ENCODE measurements around the gene SDCBP2.

The SDCBP2 gene

DNA sequence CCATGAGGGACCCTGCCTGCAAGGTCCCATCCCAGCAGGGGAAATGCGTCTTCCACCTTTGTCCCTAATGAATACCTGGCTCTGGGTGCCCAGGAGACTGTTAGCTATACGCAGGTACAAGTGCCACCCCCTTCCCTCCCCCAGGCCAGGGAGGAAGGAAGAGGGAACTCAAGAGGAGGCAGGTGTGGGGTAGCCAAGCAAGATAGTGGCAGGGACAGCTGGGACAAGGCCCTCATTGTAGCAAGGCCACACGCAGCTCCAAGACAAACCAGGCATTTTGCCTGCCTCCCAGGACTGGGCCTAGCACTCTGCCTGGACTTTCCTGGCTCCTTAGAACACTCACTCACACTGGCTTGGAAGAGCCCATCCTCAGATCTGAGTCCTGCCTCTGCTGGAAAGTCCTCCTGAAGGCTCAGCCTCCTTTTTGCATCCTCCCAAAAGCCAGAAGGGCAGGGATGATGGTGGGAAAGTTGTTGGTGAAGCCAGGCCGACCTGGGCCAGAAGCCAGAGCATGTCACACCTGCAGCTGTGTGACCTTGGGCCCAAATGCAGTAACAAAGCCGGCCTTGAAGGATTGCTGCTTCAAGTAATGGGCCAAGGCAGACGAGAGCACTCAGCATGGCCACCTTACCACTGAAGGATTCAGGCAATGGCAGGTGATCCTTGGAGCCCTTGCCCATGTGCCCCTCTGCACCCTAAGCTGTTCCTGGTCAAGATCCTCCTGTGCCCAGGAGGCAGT lies 35.1 kb downstream of the SDCBP2 start:
- DNase-seq = no peak

DNA sequence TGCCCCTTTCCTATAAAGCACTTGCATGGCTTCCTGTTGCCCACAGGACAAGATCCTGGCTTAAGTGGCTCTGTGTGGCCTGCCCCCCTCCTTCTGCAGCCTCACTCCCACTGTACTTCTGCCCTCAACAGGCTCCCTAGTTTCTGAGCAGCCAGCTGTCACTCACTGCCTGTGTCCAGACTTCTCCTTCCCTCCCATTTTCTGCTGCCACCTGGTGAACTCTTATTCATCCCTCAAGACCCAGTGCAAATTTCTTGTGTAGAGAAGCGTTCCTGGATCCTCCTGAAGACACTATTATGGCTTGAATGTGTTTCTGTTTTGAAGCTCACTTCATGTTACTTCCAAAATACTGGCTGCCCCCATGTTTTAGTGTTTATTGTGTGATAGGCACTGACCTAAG lies 36.3 kb downstream of the SDCBP2 start:
- DNase-seq = no peak

DNA sequence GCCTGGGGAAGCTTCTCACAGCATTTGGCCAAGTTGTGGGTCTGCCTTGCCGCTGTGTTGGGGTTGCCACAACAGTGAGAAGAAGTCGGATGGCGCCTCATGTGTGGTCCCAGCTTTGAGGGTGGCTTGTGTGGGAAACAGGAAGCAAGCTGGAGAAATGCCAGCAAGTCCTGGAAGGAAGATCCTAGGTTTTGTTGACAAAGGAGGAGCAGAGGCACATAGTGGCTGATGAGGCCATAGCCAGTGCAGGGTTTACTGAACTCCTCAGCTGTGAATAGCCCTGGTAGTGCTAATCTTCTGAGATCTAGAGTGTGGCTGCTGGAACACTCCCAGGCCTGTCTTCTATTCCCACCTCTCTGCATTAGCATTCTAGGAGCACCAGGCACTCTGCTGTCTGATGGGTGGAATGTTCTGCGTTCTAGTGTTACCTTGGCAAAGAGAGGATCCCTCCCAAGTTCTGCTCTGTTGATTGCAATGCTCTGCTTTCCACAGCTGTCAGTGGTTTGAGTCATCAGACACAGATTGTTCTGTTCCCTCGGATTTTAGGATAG lies 37.7 kb downstream of the SDCBP2 start:
- no peak for DNase-seq

DNA sequence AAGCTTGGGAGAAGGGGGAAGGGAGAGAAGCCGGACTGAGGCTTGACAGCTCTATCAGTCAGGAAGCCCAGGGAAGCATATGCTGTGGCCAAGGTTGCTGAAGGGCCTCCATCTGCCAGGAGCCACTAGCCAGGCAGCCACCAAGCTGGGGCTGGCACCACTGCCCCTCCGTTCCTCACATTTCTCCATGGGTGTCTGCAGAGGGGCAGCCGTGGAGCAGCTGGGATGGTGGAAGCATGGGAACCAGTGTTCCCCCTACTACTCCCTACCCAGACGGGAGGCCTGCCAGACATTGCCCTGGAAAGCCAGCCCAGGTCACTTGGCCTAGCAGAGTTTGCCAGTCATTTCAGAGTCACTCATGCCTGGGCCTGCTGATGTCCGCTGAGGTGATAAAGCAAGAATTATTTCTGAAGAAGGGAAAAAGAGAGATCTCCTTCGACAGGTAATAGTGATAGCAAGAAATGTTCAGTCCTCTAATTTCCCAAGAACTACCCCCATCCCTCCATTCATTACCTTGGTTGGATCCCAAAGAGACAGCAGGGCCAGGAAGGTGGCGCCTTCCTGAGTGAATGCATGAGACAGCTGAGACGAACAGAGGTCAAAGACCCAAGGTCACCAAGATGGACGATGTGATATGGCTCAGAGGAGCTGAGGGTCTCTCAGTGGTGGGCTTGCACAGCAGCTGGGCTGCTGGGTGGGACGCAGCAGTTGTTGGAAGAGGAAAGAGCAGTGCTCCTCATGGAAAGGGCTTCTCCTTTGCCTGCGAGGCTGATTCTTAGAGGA lies 41.0 kb downstream of the SDCBP2 start:
- DNase-seq = no peak

DNA sequence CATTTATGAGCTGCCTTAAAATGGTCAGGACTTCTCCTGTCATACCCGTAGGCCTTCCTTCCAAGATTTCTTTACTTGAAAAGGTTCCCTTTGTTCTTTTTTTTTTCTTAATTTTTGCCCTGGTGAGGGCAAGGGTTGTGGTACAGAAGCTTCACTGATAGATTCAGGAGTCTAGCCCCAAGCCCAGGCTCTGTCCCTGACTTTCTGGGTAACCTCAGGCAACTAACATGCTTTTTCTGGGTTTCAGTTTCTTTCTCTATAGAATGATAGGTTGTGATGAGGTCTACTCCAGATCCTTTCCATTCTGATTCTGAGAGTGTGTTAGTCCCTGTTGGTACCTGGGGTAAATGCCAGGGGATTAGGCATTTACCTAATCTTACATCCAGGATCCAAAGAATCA lies 41.6 kb downstream of the SDCBP2 start:
- no peak for DNase-seq

DNA sequence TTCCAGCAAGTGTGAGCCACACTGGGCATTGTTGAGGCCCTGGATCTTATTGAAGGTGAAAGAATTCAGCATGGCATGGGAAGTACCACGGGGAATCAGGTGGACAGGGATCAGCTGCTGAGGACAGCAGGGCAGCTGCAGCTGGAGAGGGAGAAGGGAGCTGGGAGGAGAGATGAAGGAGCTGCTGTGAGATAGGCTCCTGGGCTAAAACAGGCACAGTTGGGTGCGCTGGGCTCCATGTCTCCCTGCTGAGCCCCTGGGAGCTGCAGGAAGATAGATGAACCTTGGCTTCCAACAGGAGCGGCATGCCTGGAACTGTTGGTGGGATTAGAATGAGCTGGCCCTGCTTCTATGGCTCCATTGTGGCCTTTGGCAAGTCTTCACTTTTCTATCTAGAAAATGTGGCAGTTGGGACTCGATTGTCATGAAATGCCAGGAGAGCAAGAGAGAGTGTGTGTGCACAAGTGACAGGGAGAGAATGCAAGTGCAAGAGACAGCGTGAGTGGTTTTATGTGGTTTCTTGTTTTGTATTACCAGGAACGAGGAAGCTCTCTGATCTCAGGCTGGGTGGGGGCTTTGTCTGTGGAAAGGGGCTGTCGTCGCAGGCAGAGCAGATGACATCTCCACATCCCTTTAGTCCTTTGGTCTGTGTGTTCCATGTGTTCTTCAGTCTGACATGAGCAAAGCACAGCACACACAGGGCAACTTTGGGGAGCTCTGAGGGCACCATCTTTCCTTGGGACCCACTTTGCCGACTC lies 42.5 kb downstream of the SDCBP2 start:
- DNase-seq = no peak

DNA sequence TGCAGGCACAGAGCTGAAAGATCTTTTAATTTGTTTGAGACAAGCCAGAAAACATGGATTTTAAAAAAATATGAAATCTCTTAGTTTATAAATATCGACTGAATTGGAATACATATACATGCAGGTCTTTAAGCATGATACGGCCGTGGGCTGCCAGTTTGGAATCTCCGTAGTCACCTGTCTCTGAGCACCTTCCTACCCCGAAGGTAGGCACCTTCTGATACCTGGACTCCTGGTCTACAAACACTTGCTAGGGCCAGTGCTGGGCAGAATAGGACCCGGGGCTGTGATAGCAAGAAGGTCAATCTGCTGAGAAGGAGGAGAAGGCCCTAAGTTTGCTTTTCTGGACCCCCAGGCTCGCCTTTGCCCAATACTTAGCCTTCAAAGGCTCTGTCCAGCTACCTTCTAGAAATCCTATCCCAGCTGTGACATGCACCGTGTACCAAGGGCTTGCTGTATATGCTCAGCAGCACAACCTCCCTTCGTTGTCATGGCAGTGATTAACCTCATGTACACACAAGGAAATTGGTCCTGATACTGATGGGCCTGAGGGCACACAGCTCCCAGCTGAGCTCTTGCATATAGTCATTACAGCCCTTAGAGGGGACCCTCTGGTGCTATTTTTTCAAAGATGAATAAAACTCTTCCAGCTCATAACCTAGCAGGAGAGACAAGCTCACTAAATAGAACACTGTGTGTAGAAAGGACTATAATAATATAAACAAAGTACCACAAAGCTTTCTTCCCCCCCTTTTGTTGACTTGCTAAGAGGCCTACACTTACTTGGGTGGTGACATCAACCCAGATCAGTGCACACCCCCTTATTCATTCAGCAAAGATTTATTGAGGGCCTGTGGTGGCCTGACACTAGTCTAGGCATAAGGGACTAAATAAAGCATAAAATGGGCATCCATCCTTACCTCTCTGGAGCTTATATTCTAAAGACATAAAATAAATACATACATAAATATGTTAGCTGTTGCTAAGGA lies 45.1 kb downstream of the SDCBP2 start:
- DNase-seq = no peak

DNA sequence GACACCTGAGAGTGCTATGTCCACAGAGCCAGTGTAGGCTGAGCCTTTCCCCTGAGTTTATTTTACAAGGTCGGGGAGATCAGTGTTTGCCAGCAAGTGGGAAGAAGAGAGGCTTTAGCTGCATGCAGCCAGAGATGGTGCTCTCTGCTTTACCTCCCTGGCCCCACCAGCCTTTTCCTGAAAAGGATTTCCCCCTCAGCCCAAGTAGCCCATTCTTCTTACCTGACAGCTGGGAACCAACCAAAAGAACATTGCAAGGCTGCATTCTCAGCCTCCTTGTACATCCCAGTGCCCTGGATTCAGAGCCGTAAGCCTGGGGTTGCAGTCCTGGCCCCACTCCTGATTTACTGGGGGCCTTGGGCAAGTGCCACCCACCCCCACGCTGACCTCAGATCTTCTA lies 46.0 kb downstream of the SDCBP2 start:
- no peak for DNase-seq

DNA sequence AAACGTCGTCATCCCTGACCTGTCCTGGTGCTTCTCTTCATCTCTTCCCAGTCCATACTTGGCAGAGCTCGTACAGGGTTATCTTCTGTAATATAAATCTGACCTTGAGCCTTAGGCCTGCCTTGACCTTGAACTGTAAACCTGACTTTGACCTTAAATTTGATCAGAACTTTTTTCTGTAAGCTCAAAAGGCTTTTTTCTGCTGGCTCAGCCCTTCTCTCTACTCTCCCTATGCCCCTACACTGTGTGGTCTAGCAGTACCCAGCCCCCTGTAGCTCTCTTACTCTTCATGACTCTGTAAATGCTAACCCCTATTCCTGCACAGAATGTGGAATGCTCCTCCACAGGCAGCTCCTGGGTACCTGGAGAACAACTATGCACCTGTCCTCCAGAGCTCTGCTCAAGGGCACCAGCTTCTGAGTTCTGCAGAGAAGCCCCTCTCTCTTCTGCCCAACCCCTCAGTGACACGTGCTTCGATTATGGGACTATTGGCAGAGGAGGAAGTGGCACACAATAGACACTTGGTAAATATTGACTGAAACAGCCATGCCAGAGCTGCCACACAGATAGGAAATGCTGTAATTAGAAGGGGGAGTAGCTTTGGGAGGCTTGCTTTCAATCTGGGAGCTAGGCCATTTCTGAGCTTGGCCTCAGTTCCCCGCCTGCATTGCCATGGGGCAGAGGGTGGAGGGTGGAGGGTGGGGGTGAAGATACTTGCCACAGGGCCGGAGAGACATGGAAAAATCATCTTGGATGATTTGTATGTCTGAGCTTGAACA lies 47.5 kb downstream of the SDCBP2 start:
- DNase-seq = no peak

DNA sequence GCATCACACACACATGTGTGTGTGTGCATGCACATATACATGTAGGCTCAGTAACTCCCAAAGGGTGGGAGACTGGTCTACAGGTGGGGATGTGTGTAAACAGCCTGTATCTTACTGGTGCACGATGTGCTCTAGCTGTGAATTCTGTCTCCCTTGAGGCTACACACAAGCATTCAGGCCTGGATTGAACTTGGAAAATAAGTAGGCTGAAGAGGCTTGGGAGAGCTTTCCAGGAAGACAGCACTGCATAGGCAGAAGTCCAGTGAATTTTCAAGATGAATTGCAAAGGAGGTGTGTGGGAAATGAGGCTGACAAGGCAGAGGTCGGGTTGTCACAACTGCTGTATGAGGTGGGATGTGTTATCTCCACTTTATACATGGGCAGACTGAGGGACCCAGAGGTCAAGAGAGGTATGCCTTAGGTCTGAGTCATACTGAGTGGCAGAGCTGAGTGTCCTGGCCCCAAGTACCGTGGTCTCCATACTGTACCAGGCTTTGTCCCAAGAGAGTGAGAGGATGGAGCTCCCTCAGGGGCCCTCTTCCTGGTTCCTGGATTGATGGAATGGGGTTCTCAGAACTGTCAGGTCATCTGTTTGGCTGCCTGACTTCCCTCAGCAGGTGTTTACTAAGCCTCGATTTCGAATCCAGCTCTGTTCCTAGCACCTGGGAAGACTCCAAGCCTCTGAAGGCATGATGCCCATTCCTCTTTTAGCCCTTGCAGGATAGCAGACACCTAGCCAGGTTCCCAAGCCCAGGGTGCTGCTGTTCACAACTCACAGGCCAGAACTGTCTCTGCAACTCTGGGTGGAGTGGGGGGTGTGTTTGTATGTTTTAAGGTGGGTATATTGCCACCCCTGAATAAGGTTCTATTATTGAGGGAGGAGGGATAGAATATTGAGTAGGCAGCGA lies 48.5 kb downstream of the SDCBP2 start:
- DNase-seq = no peak

DNA sequence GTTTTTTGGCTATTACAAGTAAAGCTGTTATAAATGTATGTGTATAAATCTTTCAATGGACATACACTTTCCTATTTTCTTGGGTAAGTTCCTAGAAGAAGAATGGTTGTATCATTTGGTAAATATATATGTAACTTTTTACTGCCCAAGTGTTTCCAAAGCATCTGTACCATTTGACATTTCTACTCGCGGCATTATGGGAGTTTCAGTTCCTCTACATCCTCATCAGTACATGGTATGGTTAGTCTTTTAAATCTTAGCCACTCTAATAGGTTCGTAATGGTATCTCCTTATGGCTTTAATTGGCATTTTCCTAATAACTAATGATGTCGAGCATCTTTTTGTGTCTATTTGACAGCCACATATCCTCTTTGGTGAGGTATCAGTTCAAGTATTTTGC lies 49.9 kb downstream of the SDCBP2 start:
- no peak for DNase-seq

DNA sequence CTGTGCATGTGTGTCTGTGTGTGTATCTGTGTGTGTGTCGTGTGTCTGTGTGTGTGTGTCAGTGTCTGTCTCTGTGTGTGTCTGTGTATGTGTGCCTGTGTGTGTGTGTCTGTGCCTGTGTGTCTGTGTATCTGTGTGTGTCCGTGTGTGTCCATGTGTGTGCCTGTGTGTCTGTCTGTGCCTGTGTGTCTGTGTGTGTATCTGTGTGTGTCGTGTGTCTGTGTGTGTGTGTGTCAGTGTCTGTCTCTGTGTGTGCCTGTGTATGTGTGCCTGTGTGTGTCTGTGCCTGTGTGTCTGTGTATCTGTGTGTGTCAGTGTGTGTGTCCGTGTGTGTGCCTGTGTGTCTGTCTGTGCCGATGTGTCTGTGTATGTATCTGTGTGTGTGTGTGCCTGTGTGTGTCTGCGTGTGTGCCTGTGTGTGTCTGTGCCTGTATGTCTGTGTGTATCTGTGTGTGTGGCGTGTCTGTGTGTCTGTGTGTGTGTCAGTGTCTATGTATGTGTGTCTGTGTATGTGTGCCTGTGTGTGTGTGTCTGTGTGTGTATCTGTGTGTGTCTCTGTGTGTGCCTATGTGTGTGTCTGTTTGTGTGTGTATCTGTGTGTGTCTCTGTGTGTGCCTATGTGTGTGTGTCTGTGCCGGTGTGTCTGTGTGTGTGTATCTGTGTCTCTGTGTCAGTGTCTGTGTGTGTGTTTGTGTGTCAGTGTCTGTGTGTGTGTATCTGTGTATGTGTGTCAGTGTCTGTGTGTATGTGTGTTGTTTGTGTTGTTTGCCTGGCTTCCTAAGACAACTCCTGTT lies 51.2 kb downstream of the SDCBP2 start:
- no peak for DNase-seq

DNA sequence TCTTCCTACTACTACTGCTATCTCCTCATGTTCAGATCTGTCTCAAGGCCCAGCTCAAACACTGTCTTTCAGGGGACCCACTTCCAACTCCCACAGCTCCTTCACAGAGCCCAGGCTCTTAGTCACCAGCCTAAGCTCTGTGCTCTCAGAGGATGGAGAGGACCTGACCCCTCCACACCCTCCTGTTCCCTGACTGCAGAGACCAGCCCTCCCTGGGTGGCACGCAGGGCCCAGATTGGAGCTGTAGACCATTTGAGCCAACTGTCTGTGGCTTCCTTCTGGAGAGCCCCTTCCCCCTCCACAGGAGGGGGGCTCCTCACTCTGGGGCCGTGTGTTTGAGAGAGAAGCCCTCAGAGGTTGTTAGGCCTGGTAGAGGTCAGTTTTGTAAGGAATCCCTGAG lies 53.0 kb downstream of the SDCBP2 start:
- no peak for DNase-seq

DNA sequence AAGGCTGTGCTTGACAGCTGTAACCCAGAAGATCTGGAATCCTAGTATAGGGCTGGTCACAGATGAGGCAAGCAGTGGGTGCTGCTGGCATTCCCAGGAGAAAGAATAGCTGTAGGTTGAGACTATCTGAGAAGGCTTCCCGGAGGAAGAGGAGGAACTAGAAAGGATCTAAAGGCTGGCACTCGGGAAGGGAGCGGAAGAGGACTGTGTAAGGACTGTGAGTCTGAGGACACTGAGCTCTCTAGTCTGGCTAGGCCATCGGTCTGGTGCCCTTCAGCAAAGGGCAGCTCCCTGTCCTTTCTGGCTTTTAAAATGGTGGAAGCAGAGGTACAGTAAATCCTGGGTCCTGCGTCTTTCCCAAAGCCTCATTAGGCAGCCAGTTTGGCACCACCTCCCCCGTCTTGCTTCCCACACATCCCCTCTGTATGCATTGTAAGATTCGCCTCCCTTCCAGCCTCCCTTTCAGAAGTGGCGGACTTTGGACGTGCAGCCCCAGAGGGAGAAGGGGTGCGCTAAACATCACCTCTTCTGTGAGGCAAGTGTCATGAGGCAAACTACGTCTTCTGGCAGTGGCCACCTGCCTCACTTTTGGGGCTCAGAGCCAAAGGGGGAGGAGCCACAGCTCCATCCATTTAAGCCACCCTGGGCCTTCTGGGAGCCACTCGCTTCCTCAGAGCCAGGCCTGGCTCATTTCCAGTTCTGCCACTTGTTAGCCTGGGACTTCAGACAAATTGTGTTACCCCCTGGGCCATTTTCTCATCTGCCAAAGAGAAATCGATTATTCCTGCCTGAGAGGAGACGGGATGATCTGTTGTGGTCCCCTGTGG lies 54.2 kb downstream of the SDCBP2 start:
- no peak for DNase-seq

DNA sequence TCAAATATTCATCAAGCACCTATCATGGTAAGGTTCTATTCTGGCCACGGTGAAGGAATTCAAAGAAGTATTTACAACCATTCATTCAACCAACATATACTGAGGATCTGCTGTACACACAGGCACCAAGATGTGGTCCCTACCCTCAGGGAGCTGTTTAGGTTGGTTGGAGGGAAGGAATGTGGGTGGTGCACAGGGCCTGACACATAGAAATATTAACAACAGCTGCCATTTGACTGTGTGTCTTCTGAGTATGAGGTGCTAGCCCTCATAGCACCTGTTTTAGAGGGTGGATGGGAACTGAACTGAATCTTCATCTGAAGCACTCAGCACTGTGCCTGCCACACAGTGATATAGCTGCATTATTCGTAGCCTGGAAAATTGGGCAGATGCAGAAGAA lies 55.6 kb downstream of the SDCBP2 start:
- DNase-seq = no peak

DNA sequence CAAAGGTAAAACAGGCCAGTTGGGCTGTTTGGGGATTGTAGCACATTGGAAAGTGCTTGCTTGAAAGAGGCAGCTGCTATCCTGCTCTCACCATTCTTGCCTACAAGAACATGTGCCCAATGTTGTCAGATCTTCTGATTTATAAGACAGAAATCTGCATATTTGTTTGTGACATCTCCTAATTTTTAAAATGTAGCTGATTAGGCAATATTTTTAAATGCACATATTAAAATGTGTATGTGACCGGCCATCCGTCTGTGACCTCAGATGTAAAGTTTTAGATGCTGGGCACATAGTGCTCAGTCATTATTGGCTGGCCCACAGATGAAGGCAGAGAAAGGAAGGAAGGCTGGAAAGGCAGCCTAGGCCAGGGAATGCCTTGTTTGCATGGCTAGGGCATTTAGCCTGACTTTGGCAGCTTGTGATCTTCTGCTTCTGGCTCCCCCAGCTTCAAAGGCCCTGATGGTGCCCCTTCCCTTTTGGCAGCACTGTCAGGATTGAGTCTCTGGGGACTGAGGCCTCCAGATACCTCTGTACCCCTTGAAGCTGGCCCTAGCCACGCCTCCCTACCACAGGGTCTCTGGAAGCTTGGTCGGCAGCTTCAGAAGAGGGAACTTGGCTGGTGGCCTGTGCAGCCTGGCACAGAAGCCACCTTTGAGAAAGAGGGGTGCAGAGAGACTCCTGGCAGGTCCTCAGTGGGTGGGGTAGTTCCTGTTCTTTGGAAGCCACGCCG lies 56.4 kb downstream of the SDCBP2 start:
- no peak for DNase-seq

DNA sequence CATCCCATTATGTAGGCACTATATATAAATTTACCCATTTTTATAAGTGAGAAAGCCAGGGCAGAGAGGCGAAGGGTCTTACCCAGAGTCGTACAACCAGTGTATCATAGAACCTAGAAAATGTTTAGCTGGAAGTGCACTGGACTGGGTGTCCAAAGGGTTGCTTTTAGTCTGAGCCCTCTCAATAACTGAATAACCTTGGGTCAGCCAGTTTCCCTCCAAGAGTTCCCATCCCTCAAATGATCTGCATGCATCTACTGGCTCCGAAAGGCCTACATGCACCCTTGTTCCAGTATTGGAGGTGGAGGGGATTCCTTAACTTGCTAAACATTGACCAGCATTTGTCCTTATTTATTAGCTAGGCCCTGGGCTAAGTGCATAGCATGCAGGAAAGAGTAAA lies 59.1 kb downstream of the SDCBP2 start:
- DNase-seq = no peak

DNA sequence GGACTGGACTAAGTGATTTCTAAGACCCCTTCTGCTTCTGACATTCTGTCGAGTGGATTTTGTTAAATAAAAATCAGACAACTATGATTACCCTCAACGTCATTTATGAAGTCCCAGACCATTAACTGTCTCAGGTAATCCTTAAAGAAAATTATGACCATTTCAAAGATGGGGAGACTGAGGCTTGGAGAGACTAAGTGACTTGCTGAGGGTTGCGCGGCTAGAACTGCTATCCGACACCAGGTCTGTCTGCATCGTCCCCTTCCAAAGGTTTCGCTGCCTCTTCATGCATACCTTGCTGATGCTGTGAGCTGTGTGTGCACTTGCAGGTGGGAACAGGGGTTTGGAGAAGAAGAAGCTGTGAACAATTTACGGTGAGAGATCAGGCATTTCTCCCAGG lies 59.7 kb downstream of the SDCBP2 start:
- DNase-seq = no peak
